GM19438 (cell line): ENCODE data around the gene CLCN4.

Experiments used
- ATAC-seq: cut with Tn5 transposase; IDR thresholded peaks from one replicate; pipeline ENCODE4 v1.9.1; 2021; ENCODE audit warnings: low read depth; ENCODE audit not compliant: unreplicated experiment

CLCN4 gene

GRCh38 chrX:10156199-10157031, at the start of gene CLCN4:
Gene CLCN4 (plus strand): TSS chrX:10156975. CDS start chrX:10185033, 28,058 bp downstream.
- no peak for ATAC-seq

DNA sequence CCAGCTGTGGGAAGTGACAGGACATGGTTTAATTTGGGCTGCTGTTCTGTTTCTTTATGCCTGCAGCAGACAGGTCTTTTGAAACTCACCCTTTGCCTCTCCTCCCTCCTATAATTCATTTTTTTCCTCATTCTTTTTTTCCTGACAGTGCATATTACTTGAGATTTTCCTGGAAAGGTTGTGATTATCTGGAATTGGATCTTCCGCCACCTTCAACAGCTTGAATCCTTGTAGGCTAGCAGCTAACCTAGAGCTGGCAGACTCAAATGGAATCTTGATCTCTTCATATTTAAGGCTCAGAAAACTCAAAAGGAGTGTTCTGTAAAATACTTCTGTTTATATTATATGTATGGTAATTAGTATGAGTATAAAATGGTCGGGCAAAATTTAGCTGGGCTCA, 49.3 kb upstream of the CLCN4 start:
- ATAC-seq: no peak

DNA sequence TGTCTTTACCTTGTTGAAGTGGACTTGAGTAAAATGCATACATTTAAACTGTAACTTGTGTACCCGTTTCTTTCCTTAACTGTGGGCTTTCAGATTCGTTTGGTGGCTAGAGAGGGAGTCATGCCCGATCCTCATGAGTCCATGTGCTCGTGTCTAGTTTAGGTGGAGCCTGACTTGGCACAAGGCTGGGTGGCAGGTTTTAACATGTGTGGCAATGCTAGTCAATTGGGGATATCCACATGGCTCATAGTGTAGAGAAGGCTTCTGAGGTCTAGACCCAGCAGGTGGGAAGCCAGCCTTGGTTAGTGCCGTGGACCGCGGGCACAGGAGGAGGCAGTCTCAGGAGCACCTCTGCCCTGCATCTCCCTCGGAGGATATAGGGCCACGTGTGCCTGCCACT, 48.5 kb upstream of the CLCN4 start:
- ATAC-seq: no peak

- no peak for ATAC-seq
Measured at GRCh38 chrX:10109695-10110094, 47.1 kb upstream of the CLCN4 start.

DNA sequence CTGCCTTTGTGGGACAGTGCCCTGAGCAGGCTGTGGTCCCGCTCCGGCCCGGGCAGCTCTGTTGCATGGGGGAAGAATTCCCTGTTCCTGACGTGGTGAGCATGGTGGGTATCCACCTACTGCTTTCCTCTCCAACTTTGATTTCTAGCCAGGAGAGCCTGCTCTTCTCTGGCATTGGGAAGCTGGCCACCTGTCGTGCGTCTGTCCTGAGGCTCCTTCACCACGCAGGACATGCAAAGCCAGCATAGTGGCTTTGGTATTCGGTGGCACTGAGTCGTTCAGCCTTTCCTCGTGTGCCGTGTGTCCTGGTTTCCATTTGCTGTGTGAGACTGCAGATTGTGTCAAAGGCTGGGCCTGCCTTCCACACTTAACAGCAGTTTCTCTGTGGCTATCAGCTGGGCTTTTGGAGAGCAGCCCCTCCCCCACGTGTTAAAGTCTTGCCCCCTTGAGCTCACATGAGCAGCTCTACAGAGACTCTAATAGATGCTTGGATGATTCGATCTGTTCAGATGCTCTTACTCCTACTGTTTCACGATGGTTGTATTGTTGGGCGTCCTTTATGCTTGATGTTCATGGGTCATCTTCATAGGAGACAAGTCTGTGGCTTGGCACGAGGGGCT, 46.3 kb upstream of the CLCN4 start:
- ATAC-seq: no peak

GRCh38 chrX:10110984-10111363, 45.8 kb upstream of the CLCN4 start:
- ATAC-seq: peak; percentile 40

- ATAC-seq: no peak
Measured at GRCh38 chrX:10111364-10112148, 45.2 kb upstream of the CLCN4 start.

DNA sequence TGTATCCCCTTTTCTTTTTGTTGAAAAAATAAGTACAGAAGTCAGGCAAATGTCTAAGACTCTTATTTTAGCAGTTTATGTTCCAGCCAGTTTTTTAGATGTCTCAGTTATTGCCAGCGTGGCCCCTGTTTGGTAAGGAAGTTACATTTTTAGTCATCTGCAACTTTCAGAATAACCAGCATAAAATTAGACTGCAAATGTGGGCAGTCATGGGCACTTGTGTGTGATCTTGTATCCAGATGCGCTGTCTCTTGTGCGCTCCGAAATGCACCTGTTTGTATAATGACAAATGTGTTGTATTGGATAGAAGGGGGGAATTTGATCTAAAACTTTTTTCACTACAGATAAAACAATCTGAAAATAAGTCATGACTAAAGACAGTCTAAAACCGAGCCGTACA, 44.3 kb upstream of the CLCN4 start:
- no peak for ATAC-seq

- ATAC-seq: no peak
Measured at GRCh38 chrX:10115082-10115481, 41.7 kb upstream of the CLCN4 start.

GRCh38 chrX:10117301-10117700, 39.5 kb upstream of the CLCN4 start:
- no peak for ATAC-seq

GRCh38 chrX:10117864-10118377, 38.9 kb upstream of the CLCN4 start:
- ATAC-seq: no peak

DNA sequence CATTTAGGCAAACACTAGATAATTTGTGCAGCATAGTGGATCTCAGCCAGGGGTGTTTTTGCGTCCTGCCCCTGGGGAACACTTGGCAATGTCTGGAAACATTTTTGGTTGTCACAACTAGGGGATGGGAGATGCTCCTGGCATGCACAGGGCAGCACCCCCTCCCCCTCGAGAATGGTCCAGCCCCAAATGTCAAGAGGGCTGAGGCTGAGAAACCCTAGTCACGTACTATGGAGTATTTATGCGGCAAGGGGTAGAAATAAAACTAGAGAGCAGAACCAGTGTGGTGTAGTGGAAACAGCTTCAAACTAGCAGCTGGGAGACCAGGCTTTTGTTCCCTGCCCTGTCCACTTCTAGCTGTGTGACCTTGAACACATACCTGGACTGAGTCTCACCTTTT, 38.2 kb upstream of the CLCN4 start:
- ATAC-seq: no peak

GRCh38 chrX:10119399-10119990, 37.3 kb upstream of the CLCN4 start:
- peak; percentile 53 for ATAC-seq

GRCh38 chrX:10120331-10120730, 36.4 kb upstream of the CLCN4 start:
- no peak for ATAC-seq

DNA sequence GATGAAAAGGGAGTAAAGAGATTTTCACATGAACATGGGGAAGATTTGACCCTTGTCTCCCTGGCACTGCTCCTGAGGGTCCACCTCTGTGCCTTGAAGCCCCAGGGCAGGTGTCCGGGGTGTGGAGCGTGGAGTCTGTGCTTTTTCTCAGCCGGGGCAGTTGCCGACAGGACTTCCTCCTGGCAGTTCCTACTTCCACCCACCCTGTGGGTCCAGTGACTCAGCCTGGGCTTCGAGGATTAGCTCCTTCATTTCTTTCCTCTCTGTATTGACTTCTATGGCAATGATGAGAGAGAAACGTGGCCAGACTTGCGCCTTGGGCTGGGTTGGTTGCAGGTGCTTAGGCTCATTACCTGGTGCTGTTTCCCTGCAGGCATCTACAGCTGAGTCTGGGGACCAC, 35.9 kb upstream of the CLCN4 start:
- no peak for ATAC-seq

GRCh38 chrX:10121787-10122186, 35.0 kb upstream of the CLCN4 start:
- ATAC-seq: peak; percentile 59

DNA sequence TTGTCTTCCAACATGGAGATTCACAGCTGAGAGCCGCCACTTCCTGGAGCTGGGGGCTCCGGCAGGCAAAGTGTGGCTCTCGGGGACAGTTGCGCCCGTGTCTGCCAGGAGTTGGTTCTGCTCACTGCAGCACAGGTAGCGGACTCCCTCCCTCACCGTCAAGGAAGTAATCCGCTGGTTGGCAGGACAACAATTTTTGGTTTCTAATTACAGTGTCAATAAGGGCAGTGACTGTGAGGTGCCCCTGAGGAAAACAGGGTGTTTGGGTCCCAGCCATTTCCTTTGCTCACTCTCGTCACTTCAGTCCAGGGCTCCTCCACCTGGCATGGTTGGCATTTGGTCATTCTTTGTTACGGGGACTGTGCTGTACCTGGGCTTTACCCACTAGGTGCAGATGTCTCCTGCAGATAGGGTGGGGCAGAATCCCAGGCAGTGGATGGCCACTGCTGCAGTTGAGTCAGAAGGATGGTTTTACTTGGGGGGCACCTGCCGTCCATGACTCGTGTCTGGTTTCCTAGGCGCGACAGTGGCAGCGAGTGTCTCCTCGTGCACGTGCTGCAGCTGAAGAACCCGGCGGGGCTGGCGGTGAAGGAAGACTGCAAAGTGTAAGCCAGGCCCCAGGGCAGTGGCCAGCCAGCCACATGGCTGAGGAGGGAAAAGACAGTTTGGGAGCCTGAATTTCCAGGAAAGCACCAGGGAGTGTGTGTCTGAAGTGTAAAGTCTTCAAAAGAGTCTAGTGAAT, 32.1 kb upstream of the CLCN4 start:
- no peak for ATAC-seq

DNA sequence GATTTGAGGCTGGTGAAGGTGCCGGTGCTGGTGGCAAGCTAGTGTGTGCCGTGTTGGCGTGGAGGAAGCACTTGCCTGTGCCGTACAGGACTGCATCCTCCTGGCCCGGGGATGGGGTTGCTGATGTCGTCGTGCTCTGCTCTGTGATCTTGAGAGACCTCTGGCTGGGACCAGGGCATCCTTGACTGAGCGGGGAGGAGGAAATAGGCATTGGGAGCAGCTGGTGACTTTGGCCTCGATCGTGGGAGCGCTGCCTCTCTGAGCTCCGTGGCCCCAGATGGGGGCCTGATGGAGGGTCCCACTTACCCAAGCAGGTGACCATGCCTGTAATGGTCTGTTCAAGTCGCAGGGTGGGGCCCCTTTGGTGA, 31.5 kb upstream of the CLCN4 start:
- ATAC-seq: no peak

- ATAC-seq: no peak
Measured at GRCh38 chrX:10126044-10126443, 30.7 kb upstream of the CLCN4 start.

DNA sequence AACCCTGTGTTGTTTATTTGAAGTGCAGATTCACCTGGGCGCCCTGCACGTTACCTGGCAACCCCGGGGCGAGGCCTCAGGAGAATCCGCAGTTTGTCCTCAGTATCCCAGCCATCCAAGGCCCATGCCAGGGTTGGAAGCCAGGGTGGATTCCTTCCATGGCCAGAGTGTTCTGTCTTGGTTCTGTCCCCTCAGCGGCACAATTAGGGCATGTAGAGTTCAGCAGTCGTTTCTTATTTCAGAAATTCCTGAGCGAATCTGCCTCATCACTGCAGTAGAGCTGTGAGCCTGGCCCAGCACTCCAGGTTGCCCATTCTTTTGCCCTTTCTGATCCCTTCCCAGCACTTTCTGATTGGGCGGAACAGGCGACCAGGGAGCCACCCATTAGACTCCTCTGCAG, 29.9 kb upstream of the CLCN4 start:
- no peak for ATAC-seq
